Neuronal stem cell (in vitro differentiated cells): ENCODE data around the gene LHFPL2.

Experiments
- DNase-seq: peaks from one replicate; pipeline ENCODE4 v3.0.0-alpha.2; 2013; ENCODE audit warnings: low spot score
- H2AFZ ChIP-seq: one replicate; pipeline ENCODE4 v1.6.1; 2013; ENCODE audit warnings: mild to moderate bottlenecking, low read length, inconsistent platforms
- H2AK5ac ChIP-seq: 2 replicates; pipeline ENCODE4 v1.6.1; 2013; ENCODE audit warnings: low read depth, mild to moderate bottlenecking, inconsistent platforms, low read length, moderate library complexity, mixed read lengths
- H2BK120ac ChIP-seq: 2 replicates; pipeline ENCODE4 v1.6.1; 2013; ENCODE audit warnings: low read depth, mild to moderate bottlenecking, inconsistent platforms, low read length, moderate library complexity, mixed read lengths
- H2BK12ac ChIP-seq: one replicate; pipeline ENCODE4 v1.6.1; 2013; ENCODE audit warnings: low read length, inconsistent platforms
- H2BK15ac ChIP-seq: 2 replicates; pipeline ENCODE4 v1.6.1; 2013; ENCODE audit warnings: mild to moderate bottlenecking, low read length, inconsistent platforms, mixed read lengths
- H2BK5ac ChIP-seq: one replicate; pipeline ENCODE4 v1.6.1; 2013; ENCODE audit warnings: inconsistent platforms, mild to moderate bottlenecking, low read length, moderate library complexity
- H3K14ac ChIP-seq: one replicate; pipeline ENCODE4 v1.6.1; 2013; ENCODE audit warnings: low read length, inconsistent platforms
- H3K18ac ChIP-seq: 2 replicates; pipeline ENCODE4 v1.6.1; 2013; ENCODE audit warnings: low read length, inconsistent platforms
- H3K23ac ChIP-seq: 2 replicates; pipeline ENCODE4 v1.6.1; 2013; ENCODE audit warnings: low read depth, mild to moderate bottlenecking, mixed read lengths, low read length, inconsistent platforms; ENCODE audit not compliant: poor library complexity
- H3K27ac ChIP-seq: replicated peaks from 3 replicates; pipeline ENCODE4 v1.5.1; 2013; ENCODE audit warnings: low read length, inconsistent platforms
- H3K27me3 ChIP-seq, 3 experiments: 2 replicates each; pipeline ENCODE4 v1.6.1; 2013; ENCODE audit warnings: low read length in 3 of 3, mild to moderate bottlenecking in 2 of 3, inconsistent platforms in 1 of 3, low read depth in 1 of 3, mixed read lengths in 1 of 3, moderate library complexity in 1 of 3; ENCODE audit not compliant: control insufficient read depth in 3 of 3, insufficient read depth in 3 of 3
- H3K36me3 ChIP-seq, 2 donors: replicated peaks in 1 of 2; 2 replicates each; pipeline ENCODE4 v1.6.1; 2013; ENCODE audit warnings: low read length in 2 of 2; ENCODE audit not compliant: control insufficient read depth in 2 of 2, insufficient read depth in 2 of 2
- H3K4ac ChIP-seq: 2 replicates; pipeline ENCODE4 v1.6.1; 2013; ENCODE audit warnings: inconsistent platforms, mild to moderate bottlenecking, low read length, moderate library complexity
- H3K4me1 ChIP-seq, 2 donors: 1 replicate in 1 of 2; 2 replicates in 1 of 2; pipeline ENCODE4 v1.6.1; 2013; ENCODE audit warnings: low read length in 2 of 2, low read depth in 1 of 2; ENCODE audit not compliant: control insufficient read depth in 2 of 2, insufficient read depth in 1 of 2
- H3K4me2 ChIP-seq: one replicate; pipeline ENCODE4 v1.6.1; 2013; ENCODE audit warnings: mild to moderate bottlenecking, low read length, inconsistent platforms; ENCODE audit not compliant: insufficient read depth, poor library complexity, severe bottlenecking
- H3K4me3 ChIP-seq, 2 donors: 2 replicates each; pipeline ENCODE4 v1.5.1; 2013; ENCODE audit warnings: low read length in 2 of 2, mild to moderate bottlenecking in 2 of 2, inconsistent platforms in 1 of 2, moderate library complexity in 1 of 2
- H3K79me1 ChIP-seq: one replicate; pipeline ENCODE4 v1.6.1; 2013; ENCODE audit warnings: low read depth, mild to moderate bottlenecking, inconsistent platforms, low read length, moderate library complexity
- H3K9ac ChIP-seq: one replicate; pipeline ENCODE4 v1.6.1; 2013; ENCODE audit warnings: mild to moderate bottlenecking, low read depth, low read length, inconsistent platforms; ENCODE audit not compliant: poor library complexity
- H3K9me3 ChIP-seq, 2 donors: replicated peaks in 1 of 2; 2 replicates each; pipeline versions ENCODE3 to v1.6.1; 2013; ENCODE audit warnings: low read length in 2 of 2, mild to moderate bottlenecking in 2 of 2, inconsistent platforms in 1 of 2, low read depth in 1 of 2, mixed read lengths in 1 of 2, moderate library complexity in 1 of 2; ENCODE audit not compliant: control insufficient read depth in 2 of 2, insufficient read depth in 1 of 2
- H4K8ac ChIP-seq: one replicate; pipeline ENCODE4 v1.6.1; 2013; ENCODE audit warnings: low read depth, mild to moderate bottlenecking, inconsistent platforms, low read length, moderate library complexity
- H4K91ac ChIP-seq: one replicate; pipeline ENCODE4 v1.6.1; 2013; ENCODE audit warnings: low read length, low read depth, mild to moderate bottlenecking, inconsistent platforms; ENCODE audit not compliant: poor library complexity
- whole genome bisulfite sequencing, 2 donors: extraction: QIAGEN DNeasy Blood & Tissue Kit; methylation state at CpG; one replicate each; pipeline ENCODE4 v1.1.7; 2013; ENCODE audit warnings: missing lambda C conversion rate in 2 of 2, mixed read lengths in 1 of 2; ENCODE audit not compliant: insufficient read length in 2 of 2, insufficient replicate concordance in 1 of 2; ENCODE audit errors: extremely low coverage in 2 of 2; 5-methylcytosine and 5-hydroxymethylcytosine counted together

Gene LHFPL2

DNA sequence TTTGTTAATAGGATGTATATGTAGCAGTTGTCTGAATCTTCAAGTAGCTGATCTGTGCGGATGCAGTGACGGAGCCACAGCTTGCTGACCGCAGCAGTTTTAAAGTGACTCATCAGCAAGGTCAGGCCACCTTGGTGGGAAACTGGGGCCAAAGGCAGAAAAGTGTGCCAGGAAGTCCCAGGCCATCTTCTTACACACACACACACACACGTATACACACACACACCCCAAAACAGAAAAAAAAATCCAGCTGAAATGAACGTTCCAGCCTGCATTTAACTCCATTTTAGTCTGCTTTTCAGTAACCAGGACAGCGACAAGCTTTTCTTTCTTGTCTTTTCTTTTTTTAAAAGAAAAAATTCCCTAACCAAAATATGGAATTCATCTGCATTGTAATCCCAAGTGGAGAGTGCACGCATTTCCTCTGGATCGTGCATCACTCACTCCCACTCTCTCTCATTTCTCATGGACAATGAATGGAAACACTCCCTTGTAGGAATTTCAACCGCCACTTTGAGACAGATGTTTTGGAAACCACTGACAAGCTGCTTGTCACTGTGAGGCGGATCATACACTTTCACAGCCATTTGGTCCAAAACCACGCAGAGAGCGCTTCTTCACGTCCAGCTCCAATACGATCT lies 103.9 kb downstream of the LHFPL2 start:
- H3K18ac ChIP-seq, result no peak overlapping the region
- H4K8ac ChIP-seq, result no peak overlapping the region
- H3K23ac ChIP-seq, result no peak overlapping the region
- no peak overlapping the region for H2BK5ac ChIP-seq
- H3K4me2 ChIP-seq, result no peak overlapping the region
- no peak overlapping the region for H2AFZ ChIP-seq
- peaks cover 2% of the 10 kb centered on the region for H3K79me1 ChIP-seq
- H3K4me1 ChIP-seq, result peaks cover 20 to 28% of the 10 kb centered on the region in 2 donors
- no peak overlapping the region for H3K4me3 ChIP-seq
- H3K14ac ChIP-seq, result no peak overlapping the region
- no peak for DNase-seq
- H2BK15ac ChIP-seq, result no peak overlapping the region
- no peak overlapping the region for H2AK5ac ChIP-seq
- no peaks in the 10 kb centered on the region for H3K27me3 ChIP-seq
- WGBS, 2 donors, result no CpG with 5 or more reads among the region's 14 CpGs
- H3K36me3 ChIP-seq, result no peaks in the 10 kb centered on the region
- no peak overlapping the region for H3K4ac ChIP-seq
- no peak overlapping the region for H2BK120ac ChIP-seq
- H2BK12ac ChIP-seq, result no peak overlapping the region
- H4K91ac ChIP-seq, result no peak overlapping the region
- H3K9ac ChIP-seq, result no peak overlapping the region
- H3K27ac ChIP-seq, result no peak overlapping the region
- H3K9me3 ChIP-seq, result peaks cover 0 to 5% of the 10 kb centered on the region in 2 donors

GRCh38 chr5:78543916-78544315 lies 104.7 kb downstream of the LHFPL2 start:
- no peak overlapping the region for H3K4me2 ChIP-seq
- H2AFZ ChIP-seq, result no peak overlapping the region
- peaks cover 20 to 28% of the 10 kb centered on the region in 2 donors for H3K4me1 ChIP-seq

DNA sequence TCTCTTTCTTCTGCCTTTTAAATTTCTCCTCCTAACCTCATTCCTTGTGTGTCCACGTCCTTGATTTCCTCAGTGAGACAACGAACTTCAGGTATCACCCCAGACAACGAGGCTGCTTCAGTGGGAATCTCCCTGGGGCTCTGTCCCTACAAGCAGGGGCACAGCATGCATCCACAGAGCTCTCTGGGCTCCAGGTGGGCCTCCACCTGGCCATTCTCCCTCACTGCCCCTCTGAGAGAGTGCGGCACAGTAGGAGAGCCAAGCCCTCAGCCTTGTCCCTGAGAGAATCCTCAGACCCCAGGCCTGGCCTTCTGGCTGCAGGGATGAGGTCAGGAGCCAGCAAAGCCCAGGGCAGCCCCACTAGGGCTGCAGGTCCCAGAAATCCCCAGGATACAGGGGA lies 105.3 kb downstream of the LHFPL2 start:
- H4K91ac ChIP-seq, result no peak overlapping the region
- no peak overlapping the region for H3K4ac ChIP-seq
- no peak for DNase-seq
- no CpG with 5 or more reads among the region's 4 CpGs for WGBS, 2 donors
- no peak overlapping the region for H2BK15ac ChIP-seq
- H2BK5ac ChIP-seq, result no peak overlapping the region
- no peak overlapping the region for H2AFZ ChIP-seq
- no peak overlapping the region for H4K8ac ChIP-seq
- no peak overlapping the region for H3K9ac ChIP-seq
- H3K27me3 ChIP-seq, result peaks cover 0 to 2% (median 0%) of the 10 kb centered on the region in 3 experiments
- H3K14ac ChIP-seq, result peak overlapping the region; percentile 23
- no peak overlapping the region for H3K27ac ChIP-seq
- peaks cover 20 to 28% of the 10 kb centered on the region in 2 donors for H3K4me1 ChIP-seq
- no peak overlapping the region for H3K18ac ChIP-seq
- no peaks in the 10 kb centered on the region for H3K79me1 ChIP-seq
- no peak overlapping the region for H3K4me2 ChIP-seq
- no peak overlapping the region for H2BK120ac ChIP-seq
- H3K36me3 ChIP-seq, result no peaks in the 10 kb centered on the region
- no peak overlapping the region for H2BK12ac ChIP-seq
- no peak overlapping the region for H2AK5ac ChIP-seq
- H3K9me3 ChIP-seq, result no peaks in the 10 kb centered on the region
- no peak overlapping the region for H3K4me3 ChIP-seq
- H3K23ac ChIP-seq, result peak overlapping the region; percentile 12

More at GRCh38 chr5:78543916-78544315, 104.7 kb downstream of the LHFPL2 start:
- Histone ChIP-seq H2BK120ac (no peak overlapping the region), H2BK15ac (no peak overlapping the region), H3K27me3 (no peaks in the 10 kb centered on the region), H3K79me1 (peaks cover under 1% of the 10 kb centered on the region), H3K36me3 (no peaks in the 10 kb centered on the region), H4K8ac (no peak overlapping the region), H3K18ac (no peak overlapping the region), H3K4me3 (no peak overlapping the region), H3K14ac (no peak overlapping the region), H2BK5ac (no peak overlapping the region), H2AK5ac (no peak overlapping the region), H3K4ac (no peak overlapping the region), H3K23ac (no peak overlapping the region), H4K91ac (no peak overlapping the region), H3K27ac (no peak overlapping the region), H3K9me3 (no peaks in the 10 kb centered on the region), H3K9ac (no peak overlapping the region), H2BK12ac (no peak overlapping the region)
- DNase-seq, result no peak
- WGBS, 2 donors, result no CpG with 5 or more reads among the region's 1 CpG

DNA sequence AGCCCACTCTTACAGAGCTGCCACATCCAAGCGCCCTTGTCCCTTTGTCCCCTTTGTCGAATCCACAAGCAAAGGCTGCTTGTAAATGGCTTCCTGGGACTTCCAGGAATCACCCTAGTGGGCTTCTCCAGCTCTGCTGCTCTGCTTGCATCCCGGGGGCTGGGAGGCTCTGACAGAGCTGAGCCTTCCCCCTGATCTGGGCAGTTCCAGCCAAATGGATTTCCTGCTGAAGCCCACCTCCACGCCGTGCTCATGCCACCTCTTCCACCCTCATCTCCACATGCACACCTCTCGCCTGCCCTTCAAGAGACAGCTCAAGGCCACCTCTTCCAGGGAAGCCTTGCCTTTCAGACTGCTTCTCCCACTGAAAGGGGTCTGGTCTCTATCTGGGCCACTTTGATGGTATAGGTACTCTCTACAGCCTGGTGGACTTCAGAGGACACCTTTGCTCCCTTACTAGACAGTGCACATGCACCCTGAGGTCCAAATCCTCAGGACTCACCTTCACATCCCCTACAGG lies 106.2 kb downstream of the LHFPL2 start:
- Histone ChIP-seq H3K9ac (no peak overlapping the region), H4K8ac (no peak overlapping the region)
- no CpG with 5 or more reads among the region's 6 CpGs for WGBS, 2 donors

More for the DNA sequence above, 106.2 kb downstream of the LHFPL2 start:
- no peak overlapping the region for H3K14ac ChIP-seq
- H3K18ac ChIP-seq, result no peak overlapping the region
- no peak overlapping the region for H3K4me3 ChIP-seq
- no peak overlapping the region for H2BK15ac ChIP-seq
- no peak overlapping the region for H2BK12ac ChIP-seq
- H2AK5ac ChIP-seq, result no peak overlapping the region
- peaks cover 0 to 2% (median 0%) of the 10 kb centered on the region in 3 experiments for H3K27me3 ChIP-seq
- H3K4me2 ChIP-seq, result no peak overlapping the region
- H3K79me1 ChIP-seq, result no peaks in the 10 kb centered on the region
- H2AFZ ChIP-seq, result peak overlapping the region; percentile 35
- DNase-seq, result no peak
- no peaks in the 10 kb centered on the region for H3K36me3 ChIP-seq
- no peak overlapping the region for H3K23ac ChIP-seq
- H2BK5ac ChIP-seq, result no peak overlapping the region
- no peak overlapping the region for H3K4ac ChIP-seq
- H4K91ac ChIP-seq, result peak overlapping the region; percentile 56
- peaks cover 20 to 28% of the 10 kb centered on the region in 2 donors for H3K4me1 ChIP-seq
- H3K9me3 ChIP-seq, result no peaks in the 10 kb centered on the region
- H2BK120ac ChIP-seq, result no peak overlapping the region
- H3K27ac ChIP-seq, result no peak overlapping the region
